MM.1S (cell line): ENCODE measurements around the gene TMEM132D.

Experiments
- DNase-seq: peaks from one replicate; pipeline ENCODE4 v3.0.0-alpha.2; 2015
- H2AFZ ChIP-seq: fragments of 300-600 bp; sonication (generic); 2 replicates; pipeline ENCODE4 v1.6.0; 2016; ENCODE audit warnings: antibody characterized with exemption, low read length
- H3F3A ChIP-seq: fragments of 300-600 bp; sonication (generic); 2 replicates; pipeline ENCODE4 v1.6.1; 2016; ENCODE audit warnings: mild to moderate bottlenecking, antibody characterized with exemption, low read length, moderate library complexity, mixed read lengths; ENCODE audit not compliant: insufficient read depth
- H3K27ac ChIP-seq: fragments of 300-600 bp; sonication (generic); 2 replicates; pipeline ENCODE4 v1.5.1; 2016; ENCODE audit warnings: mild to moderate bottlenecking, low read length
- H3K27me3 ChIP-seq: fragments of 300-600 bp; sonication (generic); replicated peaks from 2 replicates; pipeline ENCODE4 v1.6.0; 2016; ENCODE audit warnings: low read length; ENCODE audit not compliant: insufficient read depth
- H3K36me3 ChIP-seq: fragments of 300-600 bp; sonication (generic); replicated peaks from 2 replicates; pipeline ENCODE4 v1.6.1; 2016; ENCODE audit warnings: mild to moderate bottlenecking, low read length, mixed read lengths; ENCODE audit not compliant: insufficient read depth
- H3K4me1 ChIP-seq: fragments of 300-600 bp; sonication (generic); 2 replicates; pipeline ENCODE4 v1.6.1; 2016; ENCODE audit warnings: low read length, mixed read lengths
- H3K4me2 ChIP-seq: fragments of 300-600 bp; sonication (generic); 2 replicates; pipeline ENCODE4 v1.6.0; 2016; ENCODE audit warnings: low read depth, low read length
- H3K4me3 ChIP-seq: fragments of 300-600 bp; sonication (generic); 2 replicates; pipeline ENCODE4 v1.5.1; 2016; ENCODE audit warnings: low read length, mixed read lengths
- H3K79me2 ChIP-seq: fragments of 300-600 bp; sonication (generic); 2 replicates; pipeline ENCODE4 v1.6.1; 2016; ENCODE audit warnings: mixed run types, low read length, mixed read lengths
- H3K9ac ChIP-seq: fragments of 300-600 bp; sonication (generic); 2 replicates; pipeline ENCODE4 v1.6.1; 2016; ENCODE audit warnings: low read length, mixed read lengths
- H3K9me2 ChIP-seq: fragments of 300-600 bp; sonication (generic); replicated peaks from 2 replicates; pipeline ENCODE4 v1.6.1; 2016; ENCODE audit warnings: mild to moderate bottlenecking, low read length, mixed read lengths; ENCODE audit not compliant: insufficient read depth
- H3K9me3 ChIP-seq: fragments of 300-600 bp; sonication (generic); replicated peaks from 2 replicates; pipeline ENCODE4 v1.6.1; 2016; ENCODE audit warnings: mild to moderate bottlenecking, low read length, mixed read lengths; ENCODE audit not compliant: insufficient read depth
- H4K20me1 ChIP-seq: fragments of 300-600 bp; sonication (generic); 2 replicates; pipeline ENCODE4 v1.6.1; 2016; ENCODE audit warnings: mild to moderate bottlenecking, low read length, moderate library complexity, mixed read lengths; ENCODE audit not compliant: insufficient read depth
- CTCF ChIP-seq: fragments of 300-600 bp; sonication (generic); IDR thresholded peaks from 2 replicates; pipeline ENCODE4 v1.5.1; 2016; ENCODE audit warnings: antibody characterized with exemption, low read length, mixed read lengths
- EZH2 ChIP-seq: fragments of 300-600 bp; sonication (generic); optimal IDR thresholded peaks from 2 replicates; pipeline ENCODE3; 2017; ENCODE audit warnings: low read depth, mild to moderate bottlenecking, antibody characterized with exemption, low read length, mixed read lengths
- EZH2phosphoT487 ChIP-seq: fragments of 300-600 bp; sonication (generic); IDR thresholded peaks from 2 replicates; pipeline ENCODE4 v1.6.1; 2018; ENCODE audit warnings: antibody characterized with exemption, low read length

TMEM132D gene

GRCh38 chr12:129481921-129482320, 421.9 kb downstream of the TMEM132D start:
- no peak overlapping the region for H3K9ac ChIP-seq
- no peaks in the 10 kb centered on the region for H3K79me2 ChIP-seq
- H3K4me3 ChIP-seq, result no peak overlapping the region
- no peak overlapping the region for H3K27ac ChIP-seq
- no peaks in the 10 kb centered on the region for H3K27me3 ChIP-seq
- no peaks in the 10 kb centered on the region for H3K4me1 ChIP-seq
- no peaks in the 10 kb centered on the region for H3K9me2 ChIP-seq
- H3K9me3 ChIP-seq, result no peaks in the 10 kb centered on the region
- no peak overlapping the region for H3K4me2 ChIP-seq
- no peaks in the 10 kb centered on the region for H3F3A ChIP-seq
- H2AFZ ChIP-seq, result no peak overlapping the region
- no peaks in the 10 kb centered on the region for H4K20me1 ChIP-seq
- TF ChIP-seq EZH2phosphoT487 (no peak), EZH2 (no peak), CTCF (no peak)
- no peaks in the 10 kb centered on the region for H3K36me3 ChIP-seq
- DNase-seq, result no peak

GRCh38 chr12:129470196-129470595, 433.6 kb downstream of the TMEM132D start:
- Histone ChIP-seq H3K27ac (no peak overlapping the region), H3K9me2 (no peaks in the 10 kb centered on the region), H3K4me3 (no peak overlapping the region), H3F3A (no peaks in the 10 kb centered on the region), H3K9me3 (no peaks in the 10 kb centered on the region), H3K9ac (no peak overlapping the region), H2AFZ (no peak overlapping the region), H3K4me2 (no peak overlapping the region), H3K4me1 (no peaks in the 10 kb centered on the region), H3K36me3 (no peaks in the 10 kb centered on the region), H3K27me3 (no peaks in the 10 kb centered on the region), H3K79me2 (no peaks in the 10 kb centered on the region), H4K20me1 (no peaks in the 10 kb centered on the region)
- TF ChIP-seq CTCF, result no peak
- no peak for TF ChIP-seq EZH2phosphoT487
- TF ChIP-seq EZH2, result no peak
- no peak for DNase-seq

- Histone ChIP-seq H3K4me2 (no peak overlapping the region), H3K4me3 (no peak overlapping the region), H3F3A (no peaks in the 10 kb centered on the region), H4K20me1 (no peaks in the 10 kb centered on the region), H3K79me2 (no peaks in the 10 kb centered on the region), H2AFZ (no peak overlapping the region), H3K9ac (no peak overlapping the region), H3K36me3 (no peaks in the 10 kb centered on the region), H3K27me3 (no peaks in the 10 kb centered on the region), H3K9me2 (no peaks in the 10 kb centered on the region), H3K27ac (no peak overlapping the region), H3K4me1 (no peaks in the 10 kb centered on the region), H3K9me3 (no peaks in the 10 kb centered on the region)
- no peak for DNase-seq
- TF ChIP-seq EZH2 (no peak), EZH2phosphoT487 (no peak), CTCF (no peak)
Observed at GRCh38 chr12:129467726-129468125, 436.1 kb downstream of the TMEM132D start.

- TF ChIP-seq EZH2, result no peak
- no peak for TF ChIP-seq CTCF
- no peak for TF ChIP-seq EZH2phosphoT487
- H4K20me1 ChIP-seq, result no peaks in the 10 kb centered on the region
- H3K4me2 ChIP-seq, result no peak overlapping the region
- no peak overlapping the region for H2AFZ ChIP-seq
- no peaks in the 10 kb centered on the region for H3K36me3 ChIP-seq
- H3K27me3 ChIP-seq, result no peaks in the 10 kb centered on the region
- no peaks in the 10 kb centered on the region for H3F3A ChIP-seq
- no peak overlapping the region for H3K27ac ChIP-seq
- no peaks in the 10 kb centered on the region for H3K4me1 ChIP-seq
- no peaks in the 10 kb centered on the region for H3K9me3 ChIP-seq
- H3K9ac ChIP-seq, result no peak overlapping the region
- H3K79me2 ChIP-seq, result no peaks in the 10 kb centered on the region
- DNase-seq, result no peak
- H3K9me2 ChIP-seq, result no peaks in the 10 kb centered on the region
- no peak overlapping the region for H3K4me3 ChIP-seq
Observed at GRCh38 chr12:129467289-129467688, 436.5 kb downstream of the TMEM132D start.
